Measurements from ENCODE around the gene IFI16. TPM values are rescaled to one million over a fixed set of nuclear protein-coding genes. Genes with fewer than 3 reads are reported as not detected.

The IFI16 gene
- total and polyA plus RNA-seq, 2 of the 13 experiments (the other 11 are each of a cell fraction or from before 2014, with no cell fraction given): not detected

- POLR2A ChIA-PET: no interaction called here
- Histone ChIP-seq H3K9me3 (ENCODE audit: low read length) (no peaks in the 10 kb centered on the region), H3K36me3 (replicated peaks in 1 of 2; ENCODE audit: control insufficient read depth in 1 of 2, insufficient read depth in 2 of 2, low read length in 2 of 2) (no peaks in the 10 kb centered on the region), H3K4me1 (ENCODE audit: insufficient read depth, low read length) (no peaks in the 10 kb centered on the region), H3K27ac (ENCODE audit: extremely low read length, insufficient read depth, low read length) (no peak overlapping the region), H4K20me1 (ENCODE audit: insufficient read depth, low read length) (no peaks in the 10 kb centered on the region), H3K79me2 (ENCODE audit: insufficient read depth, low read length) (no peaks in the 10 kb centered on the region), H3K4me2 (ENCODE audit: low read depth, low read length) (no peak overlapping the region), H3K27me3 (ENCODE audit: control insufficient read depth in 1 of 2, insufficient read depth in 2 of 2, low read length in 2 of 2) (no peaks in the 10 kb centered on the region), H2AFZ (ENCODE audit: low read length) (no peak overlapping the region), H3K4me3 (replicated peaks in 1 of 3; ENCODE audit: insufficient read depth in 1 of 3, low read depth in 2 of 3, low read length in 3 of 3) (no peak overlapping the region), H3K9ac (ENCODE audit: insufficient read depth, low read depth, low read length) (no peak overlapping the region)
- no peak for ATAC-seq
- no peak for FAIRE-seq
- DNase-seq (ENCODE audit: low spot score): no peak
- TF ChIP-seq THAP9 (CRISPR knock-in tag; IDR thresholded peaks at IDR 0.05; ENCODE audit: borderline replicate concordance) (no peak), ZNF160 (CRISPR knock-in tag; IDR thresholded peaks at IDR 0.05) (no peak), ZNF44 (CRISPR knock-in tag; IDR thresholded peaks at IDR 0.05) (no peak), ZNF570 (CRISPR knock-in tag; IDR thresholded peaks at IDR 0.05; ENCODE audit: borderline replicate concordance) (no peak), ZSCAN5A (CRISPR knock-in tag; IDR thresholded peaks at IDR 0.05; ENCODE audit: borderline replicate concordance) (no peak), ZNF816 (CRISPR knock-in tag; IDR thresholded peaks at IDR 0.05; ENCODE audit: borderline replicate concordance) (no peak), KMT2B (CRISPR knock-in tag; IDR thresholded peaks at IDR 0.05) (no peak), MAFF (IDR thresholded peaks at IDR 0.05; ENCODE audit: low read depth, low read length) (no peak), ZBTB40 (IDR thresholded peaks at IDR 0.05) (no peak), ZBTB40 (CRISPR knock-in tag; IDR thresholded peaks at IDR 0.05) (no peak), SRSF1 (optimal IDR thresholded peaks at IDR 0.05; ENCODE audit: low read depth, low read length) (no peak), ZFP36L1 (CRISPR knock-in tag; IDR thresholded peaks at IDR 0.05) (no peak), MEIS2 (CRISPR knock-in tag; IDR thresholded peaks at IDR 0.05) (no peak)
- CTCF ChIA-PET (ENCODE audit: low intra/inter-chr PET ratio, low total read pairs): no interaction called here
- no TSS peak for BruUV-seq (replicated peaks)
- intact Hi-C loops (cut with micrococcal nuclease; ENCODE audit: unreplicated experiment): no loop called here
- WGBS (ENCODE audit: low lambda C conversion rate): 0% methylated on average over 1 of the region's 1 CpG
- in situ Hi-C loops (cut with HindIII; ENCODE audit: extremely low pct_ligation_motif_present, low pct_unique_long_range_greater_than_20kb): no loop called here
Measured at GRCh38 chr1:159040206-159040605, 30.5 kb downstream of the IFI16 start.

All from HepG2 (cell line).